HCT116 (cell line): Measurements from ENCODE around the gene KCTD10.

Source experiments
- CTCF ChIP-seq, 3 experiments: fragments of 200-600 bp in 1 of 3; sonication (generic) in 1 of 3; IDR thresholded peaks in 2 of 3; conservative IDR thresholded peaks in 1 of 3; 2 replicates each; pipeline ENCODE4 v1.5.1; 2012 to 2017; ENCODE audit warnings: low read depth in 2 of 3, low read length in 2 of 3, antibody characterized with exemption in 1 of 3, borderline replicate concordance in 1 of 3, control low read depth in 1 of 3, mild to moderate bottlenecking in 1 of 3, mixed read lengths in 1 of 3, mixed run types in 1 of 3, moderate library complexity in 1 of 3; ENCODE audit not compliant: insufficient read depth in 1 of 3
- YY1 ChIP-seq: IDR thresholded peaks from 2 replicates; pipeline ENCODE4 v1.6.1; 2011; ENCODE audit warnings: low read length, low read depth, moderate library complexity, mild to moderate bottlenecking; ENCODE audit not compliant: insufficient replicate concordance; ENCODE audit errors: extremely low read depth

GRCh38 chr12:109448272-109448671, 28.8 kb downstream of the KCTD10 start:
- TF ChIP-seq CTCF (IDR thresholded peaks at IDR 0.05 in 2 of 3, conservative IDR thresholded peaks at IDR 0.05 in 1 of 3; ENCODE audit: borderline replicate concordance in 1 of 3, insufficient read depth in 1 of 3, low read depth in 2 of 3, low read length in 2 of 3) (no peak), YY1 (no peak)
